ENCODE results near the gene ZFTA.

ZFTA gene

DNA sequence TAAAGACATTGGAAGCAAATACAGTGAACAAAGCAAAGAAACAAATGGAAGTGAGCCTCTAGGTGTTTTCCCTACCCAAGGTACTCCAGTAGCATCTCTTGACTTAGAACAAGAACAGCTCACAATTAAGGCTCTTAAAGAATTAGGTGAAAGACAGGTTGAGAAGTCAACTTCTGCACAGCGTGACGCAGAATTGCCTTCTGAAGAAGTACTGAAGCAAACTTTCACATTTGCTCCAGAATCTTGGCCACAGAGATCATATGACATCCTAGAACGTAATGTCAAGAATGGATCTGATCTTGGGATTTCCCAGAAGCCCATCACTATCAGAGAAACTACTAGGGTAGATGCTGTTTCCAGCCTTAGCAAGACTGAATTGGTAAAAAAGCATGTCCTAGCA is 48.0 kb downstream of the ZFTA start:
- CTCF ChIA-PET, result no interaction called here
- POLR2A ChIA-PET, result interaction anchor here (0.8 kb wide), 1 partner anchor 38 kb away, joined by 5 read pairs; no protein-coding TSS in a partner anchor
- no peak for DNase-seq (ENCODE audit: extremely low spot score)
- TF ChIP-seq CTBP1 (IDR thresholded peaks at IDR 0.05; ENCODE audit: borderline replicate concordance), result no peak
- no peak for TF ChIP-seq ELF4 (IDR thresholded peaks at IDR 0.05)
- TF ChIP-seq LEF1 (IDR thresholded peaks at IDR 0.05; ENCODE audit: borderline replicate concordance), result no peak
- TF ChIP-seq HDGF (IDR thresholded peaks at IDR 0.05; ENCODE audit: borderline replicate concordance), result no peak
- TF ChIP-seq PKNOX1 (IDR thresholded peaks at IDR 0.05), result no peak
- no peak for TF ChIP-seq TARDBP (IDR thresholded peaks at IDR 0.05)
- TF ChIP-seq BHLHE40 (IDR thresholded peaks at IDR 0.05; ENCODE audit: borderline replicate concordance), result no peak
- no peak for TF ChIP-seq FOXM1 (IDR thresholded peaks at IDR 0.05; ENCODE audit: borderline replicate concordance)
- TF ChIP-seq NFRKB (IDR thresholded peaks at IDR 0.05), result no peak
- TF ChIP-seq FOXA1 (IDR thresholded peaks at IDR 0.05), result no peak
- TF ChIP-seq FOXK2 (IDR thresholded peaks at IDR 0.05), result no peak
- TF ChIP-seq SUZ12 (IDR thresholded peaks at IDR 0.05), result no peak
- TF ChIP-seq SP1 (IDR thresholded peaks at IDR 0.05), result no peak
- no peak for TF ChIP-seq L3MBTL2 (conservative IDR thresholded peaks at IDR 0.05)
- TF ChIP-seq ARNT (IDR thresholded peaks at IDR 0.05), result no peak
- TF ChIP-seq ZNF384 (IDR thresholded peaks at IDR 0.05), result no peak

- CTCF ChIA-PET, result no interaction called here
- POLR2A ChIA-PET, result interaction anchor here (0.8 kb wide), 1 partner anchor 37 kb away, joined by 5 read pairs; no protein-coding TSS in a partner anchor
- no peak for TF ChIP-seq PKNOX1 (IDR thresholded peaks at IDR 0.05)
- no peak for TF ChIP-seq HDGF (IDR thresholded peaks at IDR 0.05; ENCODE audit: borderline replicate concordance)
- TF ChIP-seq ELF4 (IDR thresholded peaks at IDR 0.05), result no peak
- TF ChIP-seq ARNT (IDR thresholded peaks at IDR 0.05), result no peak
- TF ChIP-seq BHLHE40 (IDR thresholded peaks at IDR 0.05; ENCODE audit: borderline replicate concordance), result no peak
- no peak for TF ChIP-seq NFRKB (IDR thresholded peaks at IDR 0.05)
- no peak for TF ChIP-seq FOXA1 (IDR thresholded peaks at IDR 0.05)
- no peak for TF ChIP-seq FOXM1 (IDR thresholded peaks at IDR 0.05; ENCODE audit: borderline replicate concordance)
- TF ChIP-seq SUZ12 (IDR thresholded peaks at IDR 0.05), result no peak
- TF ChIP-seq CTBP1 (IDR thresholded peaks at IDR 0.05; ENCODE audit: borderline replicate concordance), result no peak
These were observed 48.6 kb downstream of the ZFTA start for GRCh38 chr11:63719987-63720386.

DNA sequence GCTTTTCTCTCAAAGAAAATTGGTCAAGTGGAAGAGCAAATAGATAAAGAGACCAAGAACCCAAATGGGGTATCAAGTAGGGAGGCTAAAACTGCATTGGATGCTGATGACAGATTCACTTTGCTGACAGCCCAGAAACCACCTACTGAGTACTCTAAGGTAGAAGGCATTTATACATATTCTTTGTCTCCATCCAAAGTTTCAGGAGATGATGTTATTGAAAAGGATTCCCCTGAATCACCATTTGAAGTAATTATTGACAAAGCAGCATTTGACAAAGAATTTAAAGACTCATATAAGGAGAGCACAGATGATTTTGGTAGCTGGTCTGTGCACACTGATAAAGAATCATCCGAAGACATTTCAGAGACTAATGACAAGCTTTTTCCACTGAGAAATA is 49.6 kb downstream of the ZFTA start:
- POLR2A ChIA-PET, result no interaction called here
- CTCF ChIA-PET, result no interaction called here
- no peak for DNase-seq (ENCODE audit: extremely low spot score)
- no peak for TF ChIP-seq PKNOX1 (IDR thresholded peaks at IDR 0.05)
- TF ChIP-seq HDGF (IDR thresholded peaks at IDR 0.05; ENCODE audit: borderline replicate concordance), result no peak
- TF ChIP-seq LEF1 (IDR thresholded peaks at IDR 0.05; ENCODE audit: borderline replicate concordance), result no peak
- TF ChIP-seq SUZ12 (IDR thresholded peaks at IDR 0.05), result no peak
- no peak for TF ChIP-seq NFRKB (IDR thresholded peaks at IDR 0.05)

More at GRCh38 chr11:63719987-63720386, 48.6 kb downstream of the ZFTA start:
- DNase-seq (ENCODE audit: extremely low spot score), result no peak

Measured in HEK293T (cell line).